MM.1S (cell line): Measurements from ENCODE around the gene CACNG8.

ENCODE experiments used
- DNase-seq: peaks from one replicate; pipeline ENCODE4 v3.0.0-alpha.2; 2015
- H2AFZ ChIP-seq: fragments of 300-600 bp; sonication (generic); 2 replicates; pipeline ENCODE4 v1.6.0; 2016; ENCODE audit warnings: antibody characterized with exemption, low read length
- H3F3A ChIP-seq: fragments of 300-600 bp; sonication (generic); 2 replicates; pipeline ENCODE4 v1.6.1; 2016; ENCODE audit warnings: mild to moderate bottlenecking, antibody characterized with exemption, low read length, moderate library complexity, mixed read lengths; ENCODE audit not compliant: insufficient read depth
- H3K27ac ChIP-seq: fragments of 300-600 bp; sonication (generic); 2 replicates; pipeline ENCODE4 v1.5.1; 2016; ENCODE audit warnings: mild to moderate bottlenecking, low read length
- H3K27me3 ChIP-seq: fragments of 300-600 bp; sonication (generic); replicated peaks from 2 replicates; pipeline ENCODE4 v1.6.0; 2016; ENCODE audit warnings: low read length; ENCODE audit not compliant: insufficient read depth
- H3K36me3 ChIP-seq: fragments of 300-600 bp; sonication (generic); replicated peaks from 2 replicates; pipeline ENCODE4 v1.6.1; 2016; ENCODE audit warnings: mild to moderate bottlenecking, low read length, mixed read lengths; ENCODE audit not compliant: insufficient read depth
- H3K4me1 ChIP-seq: fragments of 300-600 bp; sonication (generic); 2 replicates; pipeline ENCODE4 v1.6.1; 2016; ENCODE audit warnings: low read length, mixed read lengths
- H3K4me2 ChIP-seq: fragments of 300-600 bp; sonication (generic); 2 replicates; pipeline ENCODE4 v1.6.0; 2016; ENCODE audit warnings: low read depth, low read length
- H3K4me3 ChIP-seq: fragments of 300-600 bp; sonication (generic); 2 replicates; pipeline ENCODE4 v1.5.1; 2016; ENCODE audit warnings: low read length, mixed read lengths
- H3K79me2 ChIP-seq: fragments of 300-600 bp; sonication (generic); 2 replicates; pipeline ENCODE4 v1.6.1; 2016; ENCODE audit warnings: mixed run types, low read length, mixed read lengths
- H3K9ac ChIP-seq: fragments of 300-600 bp; sonication (generic); 2 replicates; pipeline ENCODE4 v1.6.1; 2016; ENCODE audit warnings: low read length, mixed read lengths
- H3K9me2 ChIP-seq: fragments of 300-600 bp; sonication (generic); replicated peaks from 2 replicates; pipeline ENCODE4 v1.6.1; 2016; ENCODE audit warnings: mild to moderate bottlenecking, low read length, mixed read lengths; ENCODE audit not compliant: insufficient read depth
- H3K9me3 ChIP-seq: fragments of 300-600 bp; sonication (generic); replicated peaks from 2 replicates; pipeline ENCODE4 v1.6.1; 2016; ENCODE audit warnings: mild to moderate bottlenecking, low read length, mixed read lengths; ENCODE audit not compliant: insufficient read depth
- H4K20me1 ChIP-seq: fragments of 300-600 bp; sonication (generic); 2 replicates; pipeline ENCODE4 v1.6.1; 2016; ENCODE audit warnings: mild to moderate bottlenecking, low read length, moderate library complexity, mixed read lengths; ENCODE audit not compliant: insufficient read depth
- EZH2 ChIP-seq: fragments of 300-600 bp; sonication (generic); optimal IDR thresholded peaks from 2 replicates; pipeline ENCODE3; 2017; ENCODE audit warnings: low read depth, mild to moderate bottlenecking, antibody characterized with exemption, low read length, mixed read lengths
- EZH2phosphoT487 ChIP-seq: fragments of 300-600 bp; sonication (generic); IDR thresholded peaks from 2 replicates; pipeline ENCODE4 v1.6.1; 2018; ENCODE audit warnings: antibody characterized with exemption, low read length
- TF ChIP-seq, protein P1 (sequence below): fragments of 300-600 bp; sonication (generic); IDR thresholded peaks from 2 replicates; pipeline ENCODE4 v1.5.1; 2016; ENCODE audit warnings: antibody characterized with exemption, low read length, mixed read lengths

CACNG8 gene

DNA sequence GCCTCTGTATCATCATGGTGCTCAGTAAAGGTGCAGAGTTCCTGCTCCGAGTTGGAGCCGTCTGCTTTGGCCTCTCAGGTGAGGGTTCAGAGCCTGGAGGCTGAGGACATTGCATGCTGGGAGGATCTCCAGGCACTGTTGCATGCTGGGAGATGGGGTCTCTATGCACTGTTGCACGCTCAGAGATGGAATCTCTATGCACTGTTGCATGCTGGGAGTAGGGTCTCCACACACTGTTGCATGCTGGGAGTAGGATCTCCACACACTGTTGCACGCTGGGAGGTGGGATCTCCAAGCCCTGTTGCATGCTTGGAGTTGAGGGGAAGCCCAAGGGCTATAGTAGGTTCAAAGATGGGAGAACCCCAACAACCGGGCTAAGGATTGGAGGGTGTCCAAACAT lies 37.0 kb downstream of the CACNG8 start:
- DNase-seq = no peak
- Histone ChIP-seq H3K27me3 (peaks cover 16% of the 10 kb centered on the region), H3K27ac (no peak overlapping the region), H3K36me3 (no peaks in the 10 kb centered on the region), H3K4me2 (no peak overlapping the region), H3K79me2 (no peaks in the 10 kb centered on the region), H3K9me3 (no peaks in the 10 kb centered on the region), H3K9me2 (no peaks in the 10 kb centered on the region), H4K20me1 (no peaks in the 10 kb centered on the region), H3K4me1 (no peaks in the 10 kb centered on the region), H3K9ac (no peak overlapping the region), H3F3A (no peaks in the 10 kb centered on the region), H2AFZ (no peak overlapping the region), H3K4me3 (no peak overlapping the region)
- TF ChIP-seq, protein P1, sequence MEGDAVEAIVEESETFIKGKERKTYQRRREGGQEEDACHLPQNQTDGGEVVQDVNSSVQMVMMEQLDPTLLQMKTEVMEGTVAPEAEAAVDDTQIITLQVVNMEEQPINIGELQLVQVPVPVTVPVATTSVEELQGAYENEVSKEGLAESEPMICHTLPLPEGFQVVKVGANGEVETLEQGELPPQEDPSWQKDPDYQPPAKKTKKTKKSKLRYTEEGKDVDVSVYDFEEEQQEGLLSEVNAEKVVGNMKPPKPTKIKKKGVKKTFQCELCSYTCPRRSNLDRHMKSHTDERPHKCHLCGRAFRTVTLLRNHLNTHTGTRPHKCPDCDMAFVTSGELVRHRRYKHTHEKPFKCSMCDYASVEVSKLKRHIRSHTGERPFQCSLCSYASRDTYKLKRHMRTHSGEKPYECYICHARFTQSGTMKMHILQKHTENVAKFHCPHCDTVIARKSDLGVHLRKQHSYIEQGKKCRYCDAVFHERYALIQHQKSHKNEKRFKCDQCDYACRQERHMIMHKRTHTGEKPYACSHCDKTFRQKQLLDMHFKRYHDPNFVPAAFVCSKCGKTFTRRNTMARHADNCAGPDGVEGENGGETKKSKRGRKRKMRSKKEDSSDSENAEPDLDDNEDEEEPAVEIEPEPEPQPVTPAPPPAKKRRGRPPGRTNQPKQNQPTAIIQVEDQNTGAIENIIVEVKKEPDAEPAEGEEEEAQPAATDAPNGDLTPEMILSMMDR = no peak
- TF ChIP-seq EZH2 = no peak
- no peak for TF ChIP-seq EZH2phosphoT487

DNA sequence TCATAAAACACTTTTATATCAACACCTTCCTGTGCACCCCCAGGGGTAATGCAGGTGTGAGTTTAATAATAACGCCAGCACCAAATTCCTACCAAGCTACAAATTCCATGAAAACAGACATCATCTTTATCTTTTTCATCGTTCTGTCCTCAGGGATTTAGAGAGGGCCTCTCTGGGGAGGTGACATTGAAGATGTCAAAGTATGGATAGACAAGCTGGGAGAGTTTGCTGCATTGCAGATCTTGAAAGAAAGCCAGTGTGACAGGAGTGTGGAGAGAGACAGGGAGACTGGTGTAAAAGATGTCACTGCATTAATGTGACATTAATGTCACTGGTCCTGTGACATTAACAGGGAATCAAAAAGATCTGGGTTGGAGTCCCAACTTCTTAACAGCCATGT lies 38.8 kb downstream of the CACNG8 start:
- Histone ChIP-seq H4K20me1 (no peaks in the 10 kb centered on the region), H3K27me3 (peaks cover 12% of the 10 kb centered on the region), H3K9me2 (no peaks in the 10 kb centered on the region), H3F3A (no peaks in the 10 kb centered on the region), H3K27ac (no peak overlapping the region), H3K4me1 (no peaks in the 10 kb centered on the region), H3K36me3 (no peaks in the 10 kb centered on the region), H2AFZ (no peak overlapping the region), H3K4me2 (no peak overlapping the region), H3K79me2 (no peaks in the 10 kb centered on the region), H3K9ac (no peak overlapping the region), H3K9me3 (no peaks in the 10 kb centered on the region), H3K4me3 (no peak overlapping the region)
- no peak for DNase-seq
- TF ChIP-seq, protein P1 = no peak
- TF ChIP-seq EZH2 (no peak), EZH2phosphoT487 (no peak)

DNA sequence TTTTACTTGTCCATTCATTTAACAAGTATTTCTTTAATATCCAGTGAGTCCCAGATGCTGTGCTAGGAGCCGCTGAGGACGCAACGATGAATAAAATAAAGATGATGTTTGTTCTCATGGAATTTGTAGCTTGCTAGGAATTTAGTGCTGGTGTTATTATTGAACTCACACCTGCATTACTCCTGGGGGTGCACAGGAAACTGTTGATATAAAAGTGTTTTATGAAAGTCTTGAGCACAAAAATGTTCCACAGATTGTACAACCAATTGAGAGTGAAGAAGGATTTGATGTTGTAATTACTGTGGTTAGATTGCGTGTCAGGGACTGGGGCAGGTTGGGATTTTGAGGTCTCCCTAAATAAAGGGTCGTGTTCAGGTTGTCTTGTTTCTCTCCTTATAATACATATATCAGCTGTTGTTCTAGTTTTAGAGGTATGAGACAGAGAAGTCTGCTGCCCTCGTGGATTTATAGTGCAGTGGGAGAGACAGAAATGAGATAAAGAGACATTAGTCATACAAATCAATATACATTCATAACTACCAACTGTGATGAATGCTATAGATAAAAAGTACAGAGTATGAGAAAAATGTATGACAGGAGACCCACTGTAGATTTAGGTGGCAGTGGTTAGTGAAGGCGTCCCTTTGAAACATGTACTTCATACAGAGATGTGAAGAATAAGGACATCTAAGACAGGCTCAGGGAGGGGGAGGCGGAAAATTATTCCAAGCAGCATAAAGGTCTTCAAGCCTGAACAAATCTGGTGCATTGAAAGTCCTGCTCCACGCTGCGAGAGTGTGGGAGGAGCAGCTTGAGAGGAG lies 40.0 kb downstream of the CACNG8 start:
- TF ChIP-seq EZH2 (no peak), EZH2phosphoT487 (no peak)
- TF ChIP-seq, protein P1 = no peak
- no peaks in the 10 kb centered on the region for H4K20me1 ChIP-seq
- H3K4me1 ChIP-seq = no peaks in the 10 kb centered on the region
- no peaks in the 10 kb centered on the region for H3K9me2 ChIP-seq
- no peak overlapping the region for H3K4me3 ChIP-seq
- no peaks in the 10 kb centered on the region for H3K9me3 ChIP-seq
- peaks cover 12% of the 10 kb centered on the region for H3K27me3 ChIP-seq
- no peak overlapping the region for H3K4me2 ChIP-seq
- no peak overlapping the region for H3K9ac ChIP-seq
- no peaks in the 10 kb centered on the region for H3K79me2 ChIP-seq
- no peak for DNase-seq
- no peaks in the 10 kb centered on the region for H3F3A ChIP-seq
- no peak overlapping the region for H3K27ac ChIP-seq
- no peaks in the 10 kb centered on the region for H3K36me3 ChIP-seq
- no peak overlapping the region for H2AFZ ChIP-seq
